ENCODE results near the gene DNAJC13. TPM values are rescaled to one million over a fixed set of nuclear protein-coding genes. Genes with fewer than 3 reads are reported as not detected.

Gene DNAJC13
- total and polyA plus RNA-seq, 8 donors = 6.5 to 197 (median 46.8) TPM

GRCh38 chr3:132537297-132537696 lies 120.0 kb downstream of the DNAJC13 start:
- Histone ChIP-seq H3K36me3 (peaks cover 12 to 91% (median 79%) of the 10 kb centered on the region in 4 donors), H3K27ac (no peak overlapping the region), H3K4me1 (peaks cover 0 to 9% (median 0%) of the 10 kb centered on the region in 4 donors), H3K27me3 (no peaks in the 10 kb centered on the region), H3K9me3 (no peaks in the 10 kb centered on the region), H3K4me3 (no peak overlapping the region)
- 72 to 88% (median 86%) methylated on average over 1 of the region's 1 CpG for WGBS, 5 donors
- TF ChIP-seq POLR2AphosphoS5 (IDR thresholded peaks at IDR 0.05) = no peak
- no peak for TF ChIP-seq EP300 (IDR thresholded peaks at IDR 0.05)
- TF ChIP-seq, protein P1, sequence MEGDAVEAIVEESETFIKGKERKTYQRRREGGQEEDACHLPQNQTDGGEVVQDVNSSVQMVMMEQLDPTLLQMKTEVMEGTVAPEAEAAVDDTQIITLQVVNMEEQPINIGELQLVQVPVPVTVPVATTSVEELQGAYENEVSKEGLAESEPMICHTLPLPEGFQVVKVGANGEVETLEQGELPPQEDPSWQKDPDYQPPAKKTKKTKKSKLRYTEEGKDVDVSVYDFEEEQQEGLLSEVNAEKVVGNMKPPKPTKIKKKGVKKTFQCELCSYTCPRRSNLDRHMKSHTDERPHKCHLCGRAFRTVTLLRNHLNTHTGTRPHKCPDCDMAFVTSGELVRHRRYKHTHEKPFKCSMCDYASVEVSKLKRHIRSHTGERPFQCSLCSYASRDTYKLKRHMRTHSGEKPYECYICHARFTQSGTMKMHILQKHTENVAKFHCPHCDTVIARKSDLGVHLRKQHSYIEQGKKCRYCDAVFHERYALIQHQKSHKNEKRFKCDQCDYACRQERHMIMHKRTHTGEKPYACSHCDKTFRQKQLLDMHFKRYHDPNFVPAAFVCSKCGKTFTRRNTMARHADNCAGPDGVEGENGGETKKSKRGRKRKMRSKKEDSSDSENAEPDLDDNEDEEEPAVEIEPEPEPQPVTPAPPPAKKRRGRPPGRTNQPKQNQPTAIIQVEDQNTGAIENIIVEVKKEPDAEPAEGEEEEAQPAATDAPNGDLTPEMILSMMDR (IDR thresholded peaks at IDR 0.05) = no peak
- TF ChIP-seq POLR2A (IDR thresholded peaks at IDR 0.05) = no peak
- DNase-seq = no peak
- intact Hi-C loops (cut with DNase I; ENCODE audit: low total_unique reads) = loop anchor here (5.0 kb wide), 1 partner anchor 105 kb away; no protein-coding TSS in a partner anchor

DNA sequence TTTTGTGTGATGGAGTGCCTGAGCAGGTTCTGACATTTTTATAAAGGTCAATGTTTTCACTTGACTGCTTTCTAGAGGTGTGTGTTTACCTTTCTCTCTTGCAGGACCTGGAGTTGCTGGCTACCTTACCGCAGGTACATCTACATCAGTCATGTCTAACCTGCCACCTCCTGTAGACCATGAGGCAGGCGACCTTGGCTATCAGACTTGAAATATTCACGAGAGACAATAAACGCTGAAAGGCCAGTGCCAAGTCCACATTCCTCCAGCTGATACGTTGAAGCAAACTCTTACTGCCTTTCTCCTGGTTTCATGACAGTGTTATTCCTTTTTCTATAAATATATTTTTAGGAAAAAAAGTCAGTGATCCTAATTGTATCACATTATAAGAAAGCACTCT lies 120.8 kb downstream of the DNAJC13 start:
- peaks cover 12 to 83% (median 71%) of the 10 kb centered on the region in 4 donors for H3K36me3 ChIP-seq
- H3K27me3 ChIP-seq = no peaks in the 10 kb centered on the region
- H3K4me1 ChIP-seq = peaks cover 0 to 16% (median 1%) of the 10 kb centered on the region in 4 donors
- DNase-seq = peak in 1 of 2 donors; percentile 39
- WGBS, 5 donors = 33 to 59% (median 43%) methylated on average over 5 of the region's 5 CpGs
- H3K27ac ChIP-seq = no peak overlapping the region
- TF ChIP-seq, protein P1 (IDR thresholded peaks at IDR 0.05) = no peak
- no peak for TF ChIP-seq EP300 (IDR thresholded peaks at IDR 0.05)
- no peak for TF ChIP-seq POLR2AphosphoS5 (IDR thresholded peaks at IDR 0.05)
- no peak for TF ChIP-seq POLR2A (IDR thresholded peaks at IDR 0.05)
- H3K9me3 ChIP-seq = no peaks in the 10 kb centered on the region
- H3K4me3 ChIP-seq = no peak overlapping the region
- intact Hi-C loops (cut with DNase I; ENCODE audit: low total_unique reads) = loop anchor here (5.0 kb wide), 1 partner anchor 104 kb away; no protein-coding TSS in a partner anchor

DNA sequence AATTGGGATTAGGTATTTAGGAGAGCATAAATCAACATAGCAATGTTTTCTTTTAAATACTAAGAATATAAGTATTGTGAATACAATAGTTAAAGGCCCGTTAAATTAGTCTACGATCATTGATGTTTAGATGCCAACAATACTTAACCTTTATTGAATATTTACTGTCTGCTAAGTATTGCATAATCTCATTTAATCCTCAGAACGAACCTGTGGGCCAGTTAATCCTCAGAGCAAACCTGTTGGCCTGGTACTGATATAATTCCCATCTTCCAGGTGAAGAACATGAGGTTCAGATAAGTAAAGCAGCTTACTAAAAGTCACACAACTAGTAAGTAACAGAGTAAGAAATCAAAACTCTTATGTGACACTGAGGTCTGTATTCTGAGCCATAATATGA lies 122.4 kb downstream of the DNAJC13 start:
- H3K9me3 ChIP-seq = no peaks in the 10 kb centered on the region
- peaks cover 5 to 67% (median 55%) of the 10 kb centered on the region in 4 donors for H3K36me3 ChIP-seq
- TF ChIP-seq EP300 (IDR thresholded peaks at IDR 0.05) (no peak), POLR2AphosphoS5 (IDR thresholded peaks at IDR 0.05) (no peak)
- no peaks in the 10 kb centered on the region for H3K27me3 ChIP-seq
- DNase-seq = no peak
- no peak overlapping the region for H3K27ac ChIP-seq
- intact Hi-C loops (cut with DNase I; ENCODE audit: low total_unique reads) = loop anchor here (5.0 kb wide), 1 partner anchor 103 kb away; no protein-coding TSS in a partner anchor
- H3K4me3 ChIP-seq = no peak overlapping the region
- WGBS, 5 donors = 46 to 85% (median 56%) methylated on average over 3 of the region's 3 CpGs
- H3K4me1 ChIP-seq = peaks cover 0 to 21% (median 3%) of the 10 kb centered on the region in 4 donors

GRCh38 chr3:132542577-132542976 lies 125.3 kb downstream of the DNAJC13 start:
- Histone ChIP-seq H3K36me3 (peaks cover 5 to 47% (median 37%) of the 10 kb centered on the region in 4 donors), H3K27me3 (no peaks in the 10 kb centered on the region), H3K4me1 (peaks cover 0 to 17% (median 3%) of the 10 kb centered on the region in 4 donors), H3K27ac (no peak overlapping the region), H3K4me3 (no peak overlapping the region), H3K9me3 (no peaks in the 10 kb centered on the region)
- no peak for TF ChIP-seq POLR2AphosphoS5 (IDR thresholded peaks at IDR 0.05)
- TF ChIP-seq POLR2A (IDR thresholded peaks at IDR 0.05) = no peak
- TF ChIP-seq, protein P1 (IDR thresholded peaks at IDR 0.05) = no peak
- no peak for TF ChIP-seq EP300 (IDR thresholded peaks at IDR 0.05)
- no peak for DNase-seq
- intact Hi-C loops (cut with DNase I; ENCODE audit: low total_unique reads) = no loop called here
- WGBS, 5 donors = 49 to 59% (median 51%) methylated on average over 2 of the region's 2 CpGs
